RWPE2 (cell line): Measurements from ENCODE around the gene OR51T1.
"Not testable (repeated sequence)": the region's sequence is repeated elsewhere in the genome, so short reads cannot be mapped to it uniquely, and the experiment has no call there.

Experiments
- ATAC-seq: fragments of 200-7000 bp; cut with Tn5 transposase; 3 replicates; pipeline ENCODE4 v1.9.1; 2021; ENCODE audit warnings: low read depth
- DNase-seq: peaks from one replicate; pipeline ENCODE4 v3.0.0-alpha.2; 2020; ENCODE audit warnings: low spot score
- H3K27ac ChIP-seq: fragments of 450-650 bp; 2 replicates; pipeline ENCODE4 v1.5.1; 2017; ENCODE audit warnings: mild to moderate bottlenecking; ENCODE audit not compliant: poor library complexity, severe bottlenecking
- H3K27me3 ChIP-seq: fragments of 250-450 bp; sonication (Bioruptor Pico); 2 replicates; pipeline ENCODE4 v1.5.1; 2021; ENCODE audit warnings: mild to moderate bottlenecking, moderate library complexity; ENCODE audit not compliant: insufficient read depth, poor library complexity, severe bottlenecking
- H3K36me3 ChIP-seq: fragments of 250-450 bp; sonication (Bioruptor Pico); 2 replicates; pipeline ENCODE4 v1.5.1; 2020; ENCODE audit warnings: low read depth, mild to moderate bottlenecking, moderate library complexity
- H3K4me1 ChIP-seq: fragments of 250-450 bp; sonication (Bioruptor Pico); 2 replicates; pipeline ENCODE4 v1.5.1; 2021; ENCODE audit warnings: mild to moderate bottlenecking, moderate library complexity; ENCODE audit not compliant: insufficient read depth, poor library complexity, severe bottlenecking
- H3K4me3 ChIP-seq: fragments of 250-450 bp; sonication (Bioruptor Pico); 2 replicates; pipeline ENCODE4 v1.5.1; 2021; ENCODE audit warnings: mild to moderate bottlenecking, moderate library complexity; ENCODE audit not compliant: severe bottlenecking
- H3K9me3 ChIP-seq: fragments of 250-450 bp; sonication (Bioruptor Pico); 2 replicates; pipeline ENCODE4 v1.5.1; 2021; ENCODE audit warnings: mild to moderate bottlenecking, moderate library complexity; ENCODE audit not compliant: severe bottlenecking
- CTCF ChIP-seq: fragments of 450-650 bp; IDR thresholded peaks from one replicate; pipeline ENCODE4 v1.5.1; 2017; ENCODE audit warnings: mild to moderate bottlenecking, moderate library complexity; ENCODE audit not compliant: poor library complexity, severe bottlenecking

Gene OR51T1, protein sequence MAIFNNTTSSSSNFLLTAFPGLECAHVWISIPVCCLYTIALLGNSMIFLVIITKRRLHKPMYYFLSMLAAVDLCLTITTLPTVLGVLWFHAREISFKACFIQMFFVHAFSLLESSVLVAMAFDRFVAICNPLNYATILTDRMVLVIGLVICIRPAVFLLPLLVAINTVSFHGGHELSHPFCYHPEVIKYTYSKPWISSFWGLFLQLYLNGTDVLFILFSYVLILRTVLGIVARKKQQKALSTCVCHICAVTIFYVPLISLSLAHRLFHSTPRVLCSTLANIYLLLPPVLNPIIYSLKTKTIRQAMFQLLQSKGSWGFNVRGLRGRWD

DNA sequence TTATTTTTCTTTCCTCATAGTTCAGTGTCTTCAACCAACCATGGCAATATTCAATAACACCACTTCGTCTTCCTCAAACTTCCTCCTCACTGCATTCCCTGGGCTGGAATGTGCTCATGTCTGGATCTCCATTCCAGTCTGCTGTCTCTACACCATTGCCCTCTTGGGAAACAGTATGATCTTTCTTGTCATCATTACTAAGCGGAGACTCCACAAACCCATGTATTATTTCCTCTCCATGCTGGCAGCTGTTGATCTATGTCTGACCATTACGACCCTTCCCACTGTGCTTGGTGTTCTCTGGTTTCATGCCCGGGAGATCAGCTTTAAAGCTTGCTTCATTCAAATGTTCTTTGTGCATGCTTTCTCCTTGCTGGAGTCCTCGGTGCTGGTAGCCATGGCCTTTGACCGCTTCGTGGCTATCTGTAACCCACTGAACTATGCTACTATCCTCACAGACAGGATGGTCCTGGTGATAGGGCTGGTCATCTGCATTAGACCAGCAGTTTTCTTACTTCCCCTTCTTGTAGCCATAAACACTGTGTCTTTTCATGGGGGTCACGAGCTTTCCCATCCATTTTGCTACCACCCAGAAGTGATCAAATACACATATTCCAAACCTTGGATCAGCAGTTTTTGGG is at the start of gene OR51T1:
TSS of gene OR51T1 (plus strand) at position 41 of the 641 bp plus-strand sequence. CDS start at position 41, 0 bp downstream.
- H3K27ac ChIP-seq, result no peak within 1 kb of the TSS
- no peaks in the 10 kb centered on the region for H3K4me1 ChIP-seq
- no peak for TF ChIP-seq CTCF
- no peak within 1 kb of the TSS for H3K4me3 ChIP-seq
- DNase-seq (no peak), ATAC-seq (no peak)
- no peaks in the 10 kb centered on the region for H3K27me3 ChIP-seq
- no peaks in the 10 kb centered on the region for H3K36me3 ChIP-seq
- peaks cover 2% of the 10 kb centered on the region for H3K9me3 ChIP-seq

DNA sequence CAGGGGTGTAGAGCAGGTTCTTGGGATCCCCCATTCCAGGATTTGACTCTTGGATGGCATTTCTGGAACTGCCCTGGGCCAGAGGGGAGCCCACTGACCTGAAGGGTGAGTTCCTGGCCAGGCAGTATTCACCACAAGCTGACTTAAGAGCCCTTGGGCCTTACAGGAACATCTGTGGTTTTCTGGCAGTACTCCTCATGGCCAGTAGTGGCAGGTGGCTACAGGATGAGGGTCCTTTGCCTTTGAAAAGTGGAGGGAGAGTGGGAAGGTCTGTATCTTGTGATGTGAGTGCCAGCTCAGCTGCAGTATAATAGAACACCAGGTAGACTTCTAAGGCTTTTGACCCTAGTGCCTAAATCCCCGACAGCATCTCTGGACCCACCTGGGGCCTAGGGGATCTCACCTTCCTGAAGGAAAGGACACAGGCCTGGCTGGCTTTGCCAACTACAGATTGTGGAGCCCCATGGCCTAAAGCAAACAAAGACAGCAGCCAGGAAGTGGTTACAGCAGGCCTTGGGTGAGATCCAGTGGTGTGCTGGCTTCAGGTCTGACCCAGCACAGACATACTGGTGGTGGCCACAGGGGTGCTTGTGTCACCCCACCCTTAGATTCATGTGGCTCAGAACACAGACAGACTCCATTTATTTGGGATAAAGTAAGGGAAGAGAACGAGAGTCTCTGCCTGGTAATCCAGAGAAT is 41.7 kb upstream of the OR51T1 start:
- DNase-seq, result no peak
- Histone ChIP-seq H3K4me3 (no peak overlapping the region), H3K4me1 (no peaks in the 10 kb centered on the region), H3K36me3 (no peaks in the 10 kb centered on the region), H3K9me3 (no peaks in the 10 kb centered on the region), H3K27ac (no peak overlapping the region), H3K27me3 (no peaks in the 10 kb centered on the region)
- no peak for ATAC-seq
- no peak for TF ChIP-seq CTCF

DNA sequence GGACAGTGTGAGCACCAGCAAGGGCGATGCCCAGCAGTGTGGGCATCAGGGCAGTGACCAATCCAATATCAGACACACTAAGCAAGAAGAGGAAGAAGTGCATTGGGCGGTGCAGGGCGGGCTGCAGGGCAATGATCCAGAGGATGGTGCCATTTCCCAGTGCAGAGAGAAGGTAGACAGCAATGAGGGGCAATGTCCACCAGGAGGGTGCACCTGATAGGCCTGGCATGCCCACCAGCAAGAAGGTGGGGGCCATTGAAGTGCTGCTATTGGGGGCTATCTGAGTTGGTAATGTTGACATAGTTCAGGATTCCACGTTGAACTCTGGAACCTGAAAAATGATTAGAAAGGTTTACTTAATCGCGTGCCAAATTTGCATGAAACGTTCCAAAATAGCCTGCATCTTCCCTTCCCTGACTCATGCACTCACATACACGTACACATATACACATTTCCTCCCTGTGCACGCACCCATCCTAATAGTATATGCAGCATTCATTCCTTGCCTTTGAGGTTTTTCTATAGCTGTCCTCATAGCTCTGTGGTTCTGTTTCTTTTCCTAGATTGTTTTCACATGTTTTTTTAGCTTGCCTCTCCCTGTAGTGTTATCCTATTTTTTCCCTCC is 32.7 kb upstream of the OR51T1 start, which contains the start of gene OR51S1:
TSS of gene OR51S1 (minus strand) at position 301 of the 625 bp plus-strand sequence. CDS start at position 301, 0 bp downstream.
- Histone ChIP-seq H3K9me3 (no peaks in the 10 kb centered on the region), H3K36me3 (no peaks in the 10 kb centered on the region), H3K4me3 (no peak within 1 kb of the TSS), H3K4me1 (no peaks in the 10 kb centered on the region), H3K27me3 (no peaks in the 10 kb centered on the region), H3K27ac (no peak within 1 kb of the TSS)
- DNase-seq, result no peak
- no peak for ATAC-seq
- no peak for TF ChIP-seq CTCF

- Histone ChIP-seq H3K27me3 (no peaks in the 10 kb centered on the region), H3K27ac (no peak overlapping the region), H3K4me1 (no peaks in the 10 kb centered on the region), H3K4me3 (no peak overlapping the region), H3K36me3 (no peaks in the 10 kb centered on the region), H3K9me3 (no peaks in the 10 kb centered on the region)
- DNase-seq (no peak), ATAC-seq (no peak)
- no peak for TF ChIP-seq CTCF
Observed at GRCh38 chr11:4851033-4851432, 30.7 kb upstream of the OR51T1 start.

DNA sequence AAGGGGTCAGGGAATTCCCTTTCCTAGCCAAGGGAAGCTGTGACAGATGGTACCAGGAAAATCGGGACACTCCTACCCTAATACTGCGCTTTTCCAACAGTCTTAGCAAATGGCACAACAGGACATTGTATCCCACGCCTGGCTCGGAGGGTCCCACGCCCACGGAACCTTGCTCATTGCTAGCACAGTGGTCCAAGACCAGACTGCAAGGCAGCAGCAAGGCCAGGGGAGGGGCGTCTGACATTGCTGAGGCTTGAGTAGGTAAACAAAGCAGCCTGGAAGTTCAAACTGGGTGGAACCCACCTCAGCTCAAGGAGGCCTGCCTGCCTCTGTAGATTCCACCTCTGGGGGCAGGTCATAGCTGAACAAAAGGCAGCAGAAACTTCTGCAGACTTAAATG is 27.4 kb upstream of the OR51T1 start:
- H3K36me3 ChIP-seq, H3K4me3 ChIP-seq, H3K27ac ChIP-seq, H3K4me1 ChIP-seq, ATAC-seq, DNase-seq, H3K9me3 ChIP-seq, H3K27me3 ChIP-seq: not testable (repeated sequence)
